ENCODE data around the gene UPF3A.
A peak's percentile ranks its signal among the peaks of the same experiment; 100 is the strongest.

The UPF3A gene

DNA sequence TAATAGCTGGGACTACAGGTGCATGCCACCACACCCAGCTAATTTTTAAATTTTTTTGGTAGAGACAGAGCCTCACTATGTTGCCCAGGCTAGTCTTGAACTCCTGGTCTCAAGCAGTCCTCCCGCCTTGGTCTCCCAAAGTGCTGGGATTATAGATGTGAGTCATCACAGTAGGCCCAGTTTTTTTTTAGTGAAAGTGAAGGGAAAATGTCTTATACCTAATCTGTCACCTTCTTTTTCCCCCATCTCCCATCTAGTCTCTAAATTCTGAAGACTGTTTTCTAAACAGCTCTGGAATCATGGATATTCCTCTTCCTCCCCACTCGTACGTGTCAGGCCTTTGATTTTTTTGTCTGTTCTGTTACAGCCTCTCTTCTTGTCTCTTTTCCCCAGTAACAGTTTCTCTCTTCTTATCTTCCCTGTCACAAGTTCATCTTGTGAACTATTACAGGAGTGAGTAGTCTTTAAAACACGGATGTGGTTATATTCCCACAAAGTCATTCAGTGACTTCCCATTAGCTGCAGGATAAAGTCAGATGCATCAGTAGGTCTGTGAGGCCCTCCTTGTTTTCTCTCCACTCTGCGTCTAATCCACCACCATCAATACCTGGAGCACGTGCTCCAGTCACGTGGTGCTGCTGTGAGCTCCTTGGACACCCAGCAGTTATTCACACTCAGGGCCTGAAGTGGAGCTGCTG, 43.8 kb upstream of the UPF3A start:
- Histone ChIP-seq H3K27me3 (ENCODE audit: insufficient read depth, low read length, poor library complexity, severe bottlenecking) (no peaks in the 10 kb centered on the region), H3K79me2 (ENCODE audit: insufficient read depth, low read length) (peaks cover 43% of the 10 kb centered on the region), H3F3A (ENCODE audit: low read depth) (peaks cover 8% of the 10 kb centered on the region), H3K4me3 (ENCODE audit: low read length, poor library complexity, severe bottlenecking) (no peak overlapping the region), H3K9me2 (replicated peaks; ENCODE audit: low read depth, low read length) (no peaks in the 10 kb centered on the region), H3K9ac (ENCODE audit: low read depth, low read length, poor library complexity, severe bottlenecking) (peak overlapping the region; percentile 4), H4K20me1 (ENCODE audit: insufficient read depth, low read length, poor library complexity, severe bottlenecking) (peaks cover 17% of the 10 kb centered on the region), H3K4me2 (ENCODE audit: low read depth, low read length, poor library complexity, severe bottlenecking) (peak overlapping the region; percentile 10), H3K9me3 (ENCODE audit: insufficient read depth, low read depth, low read length) (no peaks in the 10 kb centered on the region), H3K4me1 (ENCODE audit: insufficient read depth, low read length, poor library complexity, severe bottlenecking) (peaks cover 36% of the 10 kb centered on the region), H3K36me3 (ENCODE audit: insufficient read depth, low read length) (peaks cover 39% of the 10 kb centered on the region; the same call in 1 of the 2 replicates), H2AFZ (ENCODE audit: low read length) (no peak overlapping the region)
- no peak for TF ChIP-seq EZH2phosphoT487 (IDR thresholded peaks at IDR 0.05; ENCODE audit: borderline replicate concordance)
- TF ChIP-seq, protein P1, sequence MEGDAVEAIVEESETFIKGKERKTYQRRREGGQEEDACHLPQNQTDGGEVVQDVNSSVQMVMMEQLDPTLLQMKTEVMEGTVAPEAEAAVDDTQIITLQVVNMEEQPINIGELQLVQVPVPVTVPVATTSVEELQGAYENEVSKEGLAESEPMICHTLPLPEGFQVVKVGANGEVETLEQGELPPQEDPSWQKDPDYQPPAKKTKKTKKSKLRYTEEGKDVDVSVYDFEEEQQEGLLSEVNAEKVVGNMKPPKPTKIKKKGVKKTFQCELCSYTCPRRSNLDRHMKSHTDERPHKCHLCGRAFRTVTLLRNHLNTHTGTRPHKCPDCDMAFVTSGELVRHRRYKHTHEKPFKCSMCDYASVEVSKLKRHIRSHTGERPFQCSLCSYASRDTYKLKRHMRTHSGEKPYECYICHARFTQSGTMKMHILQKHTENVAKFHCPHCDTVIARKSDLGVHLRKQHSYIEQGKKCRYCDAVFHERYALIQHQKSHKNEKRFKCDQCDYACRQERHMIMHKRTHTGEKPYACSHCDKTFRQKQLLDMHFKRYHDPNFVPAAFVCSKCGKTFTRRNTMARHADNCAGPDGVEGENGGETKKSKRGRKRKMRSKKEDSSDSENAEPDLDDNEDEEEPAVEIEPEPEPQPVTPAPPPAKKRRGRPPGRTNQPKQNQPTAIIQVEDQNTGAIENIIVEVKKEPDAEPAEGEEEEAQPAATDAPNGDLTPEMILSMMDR (conservative IDR thresholded peaks at IDR 0.05; ENCODE audit: low read length), result no peak

DNA sequence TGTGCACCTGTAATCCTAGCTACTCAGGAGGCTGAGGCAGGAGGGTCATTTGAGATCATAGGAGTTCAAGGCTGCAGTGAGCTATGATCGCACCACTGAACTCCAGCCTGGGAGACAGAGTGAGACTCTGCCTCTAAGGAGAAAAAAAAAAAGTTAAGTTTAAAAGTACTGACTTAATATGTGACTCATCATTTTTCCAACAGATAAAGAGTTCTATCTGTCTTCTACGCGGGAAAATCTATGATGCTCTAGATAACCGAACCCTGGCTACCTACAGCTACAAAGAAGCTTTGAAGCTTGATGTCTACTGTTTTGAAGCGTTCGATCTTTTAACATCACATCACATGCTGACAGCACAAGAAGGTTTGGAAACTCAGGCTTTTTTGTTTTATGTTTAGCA, 39.5 kb upstream of the UPF3A start:
- TF ChIP-seq, protein P1 (conservative IDR thresholded peaks at IDR 0.05; ENCODE audit: low read length), result no peak
- no peak for TF ChIP-seq EZH2phosphoT487 (IDR thresholded peaks at IDR 0.05; ENCODE audit: borderline replicate concordance)
- peaks cover 24% of the 10 kb centered on the region for H3K79me2 ChIP-seq (ENCODE audit: insufficient read depth, low read length)

DNA sequence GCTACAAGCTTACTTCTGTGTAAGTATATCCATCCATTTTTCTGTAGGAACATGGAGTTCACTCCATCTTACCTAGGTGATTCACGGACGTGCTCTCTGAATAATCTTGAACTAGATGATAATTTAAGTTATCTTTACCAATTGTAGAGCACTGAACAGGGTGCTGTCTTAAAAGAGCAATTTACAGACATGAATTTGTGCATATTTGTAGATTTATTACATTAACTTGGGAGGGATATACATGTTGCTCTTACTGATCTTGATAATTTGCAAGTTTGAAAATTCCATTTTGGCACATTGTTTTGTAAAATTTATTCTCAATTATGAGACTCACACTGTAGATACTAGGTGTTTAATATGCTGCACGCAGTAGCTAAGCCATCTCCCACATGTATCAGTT, 37.4 kb upstream of the UPF3A start:
- H3K36me3 ChIP-seq (ENCODE audit: insufficient read depth, low read length), result peaks cover 83% of the 10 kb centered on the region

More for the DNA sequence above, 39.5 kb upstream of the UPF3A start:
- H4K20me1 ChIP-seq (ENCODE audit: insufficient read depth, low read length, poor library complexity, severe bottlenecking), result peaks cover 12% of the 10 kb centered on the region
- H3F3A ChIP-seq (ENCODE audit: low read depth), result peaks cover 3% of the 10 kb centered on the region; the same call in 1 of the 2 replicates
- H3K9me3 ChIP-seq (ENCODE audit: insufficient read depth, low read depth, low read length), result no peaks in the 10 kb centered on the region
- H3K4me2 ChIP-seq (ENCODE audit: low read depth, low read length, poor library complexity, severe bottlenecking), result no peak overlapping the region
- no peaks in the 10 kb centered on the region for H3K27me3 ChIP-seq (ENCODE audit: insufficient read depth, low read length, poor library complexity, severe bottlenecking)
- no peaks in the 10 kb centered on the region for H3K9me2 ChIP-seq (replicated peaks; ENCODE audit: low read depth, low read length)
- H3K4me3 ChIP-seq (ENCODE audit: low read length, poor library complexity, severe bottlenecking), result no peak overlapping the region
- peaks cover 26% of the 10 kb centered on the region for H3K4me1 ChIP-seq (ENCODE audit: insufficient read depth, low read length, poor library complexity, severe bottlenecking)
- H2AFZ ChIP-seq (ENCODE audit: low read length), result no peak overlapping the region
- H3K9ac ChIP-seq (ENCODE audit: low read depth, low read length, poor library complexity, severe bottlenecking), result no peak overlapping the region
- H3K36me3 ChIP-seq (ENCODE audit: insufficient read depth, low read length), result peaks cover 79% of the 10 kb centered on the region

More for the DNA sequence above, 37.4 kb upstream of the UPF3A start:
- Histone ChIP-seq H4K20me1 (ENCODE audit: insufficient read depth, low read length, poor library complexity, severe bottlenecking) (peaks cover 16% of the 10 kb centered on the region), H3K9ac (ENCODE audit: low read depth, low read length, poor library complexity, severe bottlenecking) (no peak overlapping the region), H3K9me3 (ENCODE audit: insufficient read depth, low read depth, low read length) (no peaks in the 10 kb centered on the region), H3K4me1 (ENCODE audit: insufficient read depth, low read length, poor library complexity, severe bottlenecking) (peaks cover 20% of the 10 kb centered on the region), H2AFZ (ENCODE audit: low read length) (no peak overlapping the region), H3K4me2 (ENCODE audit: low read depth, low read length, poor library complexity, severe bottlenecking) (peak overlapping the region; percentile 19), H3K4me3 (ENCODE audit: low read length, poor library complexity, severe bottlenecking) (no peak overlapping the region), H3K9me2 (replicated peaks; ENCODE audit: low read depth, low read length) (no peaks in the 10 kb centered on the region), H3K79me2 (ENCODE audit: insufficient read depth, low read length) (peaks cover 8% of the 10 kb centered on the region; the same call in 1 of the 2 replicates), H3F3A (ENCODE audit: low read depth) (peaks cover 3% of the 10 kb centered on the region; the same call in 1 of the 2 replicates), H3K27me3 (ENCODE audit: insufficient read depth, low read length, poor library complexity, severe bottlenecking) (no peaks in the 10 kb centered on the region)
- TF ChIP-seq, protein P1 (conservative IDR thresholded peaks at IDR 0.05; ENCODE audit: low read length), result no peak
- TF ChIP-seq EZH2phosphoT487 (IDR thresholded peaks at IDR 0.05; ENCODE audit: borderline replicate concordance), result no peak

Data from Loucy (cell line).